Measurements from ENCODE around the gene LUC7L.

LUC7L gene

GRCh38 chr16:142405-142967, 86.8 kb downstream of the LUC7L start:
- Histone ChIP-seq H3K9me2 (ENCODE audit: low read depth, low read length) (no peaks in the 10 kb centered on the region), H3K9me3 (ENCODE audit: low read length) (no peaks in the 10 kb centered on the region), H3K27me3 (ENCODE audit: insufficient read depth, low read length) (no peaks in the 10 kb centered on the region; the same call in 1 of the 2 replicates)

GRCh38 chr16:140175-140857, 88.9 kb downstream of the LUC7L start:
- no peaks in the 10 kb centered on the region for H3K9me2 ChIP-seq (ENCODE audit: low read depth, low read length)
- H3K9me3 ChIP-seq (ENCODE audit: low read length) = no peaks in the 10 kb centered on the region
- H3K27ac ChIP-seq (ENCODE audit: low read depth, low read length, poor library complexity, severe bottlenecking) = no peak overlapping the region
- H3K36me3 ChIP-seq (ENCODE audit: insufficient read depth, low read length) = no peaks in the 10 kb centered on the region
- H3F3A ChIP-seq (ENCODE audit: insufficient read depth, low read length) = peaks cover 6% of the 10 kb centered on the region; the same call in 1 of the 2 replicates
- H3K9ac ChIP-seq (ENCODE audit: low read length) = no peak overlapping the region
- no peak overlapping the region for H2AFZ ChIP-seq (ENCODE audit: low read length)
- H3K27me3 ChIP-seq (ENCODE audit: insufficient read depth, low read length) = no peaks in the 10 kb centered on the region
- H3K4me3 ChIP-seq (ENCODE audit: low read depth, low read length, poor library complexity, severe bottlenecking) = no peak overlapping the region
- H3K4me1 ChIP-seq (ENCODE audit: insufficient read depth, low read length, severe bottlenecking) = peaks cover 8% of the 10 kb centered on the region
- H3K4me2 ChIP-seq (ENCODE audit: low read length) = no peak overlapping the region
- peaks cover 9% of the 10 kb centered on the region for H3K79me2 ChIP-seq (ENCODE audit: insufficient read depth, low read length)
- TF ChIP-seq, protein P1, sequence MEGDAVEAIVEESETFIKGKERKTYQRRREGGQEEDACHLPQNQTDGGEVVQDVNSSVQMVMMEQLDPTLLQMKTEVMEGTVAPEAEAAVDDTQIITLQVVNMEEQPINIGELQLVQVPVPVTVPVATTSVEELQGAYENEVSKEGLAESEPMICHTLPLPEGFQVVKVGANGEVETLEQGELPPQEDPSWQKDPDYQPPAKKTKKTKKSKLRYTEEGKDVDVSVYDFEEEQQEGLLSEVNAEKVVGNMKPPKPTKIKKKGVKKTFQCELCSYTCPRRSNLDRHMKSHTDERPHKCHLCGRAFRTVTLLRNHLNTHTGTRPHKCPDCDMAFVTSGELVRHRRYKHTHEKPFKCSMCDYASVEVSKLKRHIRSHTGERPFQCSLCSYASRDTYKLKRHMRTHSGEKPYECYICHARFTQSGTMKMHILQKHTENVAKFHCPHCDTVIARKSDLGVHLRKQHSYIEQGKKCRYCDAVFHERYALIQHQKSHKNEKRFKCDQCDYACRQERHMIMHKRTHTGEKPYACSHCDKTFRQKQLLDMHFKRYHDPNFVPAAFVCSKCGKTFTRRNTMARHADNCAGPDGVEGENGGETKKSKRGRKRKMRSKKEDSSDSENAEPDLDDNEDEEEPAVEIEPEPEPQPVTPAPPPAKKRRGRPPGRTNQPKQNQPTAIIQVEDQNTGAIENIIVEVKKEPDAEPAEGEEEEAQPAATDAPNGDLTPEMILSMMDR (IDR thresholded peaks at IDR 0.05; ENCODE audit: low read length) = no peak
- no peak for TF ChIP-seq EZH2 (IDR thresholded peaks at IDR 0.05; ENCODE audit: borderline replicate concordance, low read length)
- no peaks in the 10 kb centered on the region for H4K20me1 ChIP-seq (ENCODE audit: insufficient read depth, low read length)

More at GRCh38 chr16:142405-142967, 86.8 kb downstream of the LUC7L start:
- TF ChIP-seq, protein P1 (IDR thresholded peaks at IDR 0.05; ENCODE audit: low read length) = no peak
- no peak for TF ChIP-seq EZH2 (IDR thresholded peaks at IDR 0.05; ENCODE audit: borderline replicate concordance, low read length)
- peaks cover 7% of the 10 kb centered on the region for H3K4me1 ChIP-seq (ENCODE audit: insufficient read depth, low read length, severe bottlenecking)
- H2AFZ ChIP-seq (ENCODE audit: low read length) = no peak overlapping the region
- peaks cover 3% of the 10 kb centered on the region; the same call in 1 of the 2 replicates for H3K79me2 ChIP-seq (ENCODE audit: insufficient read depth, low read length)
- H3F3A ChIP-seq (ENCODE audit: insufficient read depth, low read length) = peaks cover 6% of the 10 kb centered on the region; the same call in 1 of the 2 replicates
- no peaks in the 10 kb centered on the region for H4K20me1 ChIP-seq (ENCODE audit: insufficient read depth, low read length)
- H3K4me2 ChIP-seq (ENCODE audit: low read length) = no peak overlapping the region
- no peak overlapping the region for H3K27ac ChIP-seq (ENCODE audit: low read depth, low read length, poor library complexity, severe bottlenecking)
- H3K9ac ChIP-seq (ENCODE audit: low read length) = no peak overlapping the region
- H3K36me3 ChIP-seq (ENCODE audit: insufficient read depth, low read length) = no peaks in the 10 kb centered on the region
- H3K4me3 ChIP-seq (ENCODE audit: low read depth, low read length, poor library complexity, severe bottlenecking) = no peak overlapping the region

All from OCI-LY1 (cell line).